KOPT-K1 (cell line): ENCODE measurements around the gene RAET1L.
A peak's percentile ranks its signal among the peaks of the same experiment; 100 is the strongest.
"Not testable (repeated sequence)": the region's sequence is repeated elsewhere in the genome, so short reads cannot be mapped to it uniquely, and the experiment has no call there.

Experiments
- H3K27ac ChIP-seq: fragments of 200-600 bp; sonication (generic); 2 replicates; pipeline ENCODE4 v1.5.1; 2016; ENCODE audit warnings: antibody characterized with exemption, mild to moderate bottlenecking, low read depth, low read length; ENCODE audit not compliant: poor library complexity, severe bottlenecking
- H3K36me3 ChIP-seq: fragments of 200-600 bp; sonication (generic); 2 replicates; pipeline ENCODE4 v1.5.1; 2017; ENCODE audit warnings: antibody characterized with exemption, mild to moderate bottlenecking, low read length, moderate library complexity; ENCODE audit not compliant: insufficient read depth
- H3K9me3 ChIP-seq: fragments of 200-600 bp; sonication (generic); 2 replicates; pipeline ENCODE4 v1.5.1; 2017; ENCODE audit warnings: antibody characterized with exemption, low read length, mild to moderate bottlenecking; ENCODE audit not compliant: insufficient read depth, poor library complexity, severe bottlenecking

The RAET1L gene

GRCh38 chr6:150013785-150014622 lies 11.3 kb downstream of the RAET1L start:
- not testable (repeated sequence) for H3K36me3 ChIP-seq, H3K27ac ChIP-seq

GRCh38 chr6:150012846-150013784 lies 12.2 kb downstream of the RAET1L start:
- H3K9me3 ChIP-seq, H3K27ac ChIP-seq, H3K36me3 ChIP-seq: not testable (repeated sequence)

More at GRCh38 chr6:150013785-150014622, 11.3 kb downstream of the RAET1L start:
- H3K9me3 ChIP-seq, result not testable (repeated sequence)

GRCh38 chr6:150008588-150008987 lies 16.7 kb downstream of the RAET1L start:
- Histone ChIP-seq H3K36me3 (no peaks in the 10 kb centered on the region), H3K27ac (no peak overlapping the region), H3K9me3 (no peaks in the 10 kb centered on the region)

- H3K9me3 ChIP-seq, result no peaks in the 10 kb centered on the region
- peaks cover 8% of the 10 kb centered on the region; the same call in 1 of the 2 replicates for H3K36me3 ChIP-seq
- no peak overlapping the region for H3K27ac ChIP-seq
Measured at GRCh38 chr6:150006961-150007464, 18.3 kb downstream of the RAET1L start.

GRCh38 chr6:150005761-150006651 lies 19.3 kb downstream of the RAET1L start:
- H3K36me3 ChIP-seq, result peaks cover 9% of the 10 kb centered on the region
- H3K27ac ChIP-seq, result peak overlapping the region; percentile 63
- H3K9me3 ChIP-seq, result no peaks in the 10 kb centered on the region

DNA sequence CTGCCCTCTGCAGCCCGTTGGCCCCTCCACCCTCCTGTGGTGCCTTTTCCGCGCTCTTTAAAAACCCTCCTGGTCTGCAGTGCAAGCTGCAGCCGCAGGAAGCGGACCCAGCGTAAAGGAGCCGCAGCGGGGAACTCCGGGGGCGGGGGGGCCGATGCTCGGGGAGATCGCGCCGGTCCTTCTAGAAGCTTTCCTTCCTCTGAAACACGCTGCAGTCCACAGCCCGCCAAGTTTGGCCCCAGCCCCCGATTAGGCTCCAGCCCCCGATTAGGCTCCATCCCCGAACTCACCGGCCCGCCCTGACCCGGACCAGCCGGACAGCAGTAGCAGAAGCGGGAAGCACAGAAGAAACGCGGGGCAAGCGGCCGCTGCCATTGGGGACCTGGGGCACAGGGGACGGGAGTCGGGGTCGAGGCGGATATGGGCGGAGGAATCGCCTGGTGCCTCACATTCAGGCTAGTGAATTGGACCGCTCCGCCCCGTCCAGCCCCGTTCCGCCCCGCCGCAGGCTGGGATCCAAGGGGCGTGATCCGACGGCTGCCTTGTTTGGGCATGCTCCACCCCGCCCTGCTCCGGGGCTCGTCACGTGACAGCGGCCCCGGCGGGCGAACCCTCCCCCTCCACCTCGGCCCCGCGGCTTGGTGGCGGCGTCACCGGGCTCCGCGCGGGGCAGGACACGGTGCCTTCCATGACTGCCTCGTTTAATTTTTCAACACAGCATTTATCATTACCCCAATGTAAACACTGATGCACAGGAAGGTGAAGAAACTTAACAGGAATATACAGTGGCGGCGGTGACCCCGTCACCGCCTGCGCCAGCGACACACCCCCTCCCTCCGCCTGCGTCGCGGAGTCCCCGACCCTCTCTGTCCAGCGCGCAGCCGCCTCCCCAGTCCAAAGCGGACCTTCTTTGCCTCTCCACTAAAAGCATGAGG lies 20.3 kb downstream of the RAET1L start:
- Histone ChIP-seq H3K36me3 (peaks cover 19% of the 10 kb centered on the region), H3K9me3 (no peaks in the 10 kb centered on the region), H3K27ac (peak overlapping the region; percentile 63)

GRCh38 chr6:150004101-150004782 lies 21.1 kb downstream of the RAET1L start:
- H3K9me3 ChIP-seq, result no peaks in the 10 kb centered on the region
- peak overlapping the region; percentile 63 for H3K27ac ChIP-seq
- peaks cover 25% of the 10 kb centered on the region for H3K36me3 ChIP-seq

DNA sequence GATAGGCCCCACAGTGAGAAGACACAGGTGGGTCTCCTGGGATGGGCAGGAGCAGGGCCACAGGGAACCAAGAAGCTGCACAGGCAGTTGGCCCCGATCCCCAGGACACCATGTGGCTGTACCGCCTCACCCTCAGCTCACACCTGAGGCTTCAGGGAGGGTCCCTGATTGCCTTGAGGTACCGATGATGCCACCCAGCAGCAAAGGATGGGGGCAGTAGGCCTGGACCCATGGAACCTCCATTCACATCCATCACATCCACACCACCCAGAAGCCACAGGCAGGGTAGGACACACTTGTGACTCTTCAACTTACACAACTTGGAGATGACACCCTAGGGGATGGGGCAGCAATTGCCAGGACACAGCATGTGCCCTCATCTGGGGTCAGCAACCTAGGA lies 21.7 kb downstream of the RAET1L start:
- not testable (repeated sequence) for H3K27ac ChIP-seq, H3K9me3 ChIP-seq
- peaks cover 25% of the 10 kb centered on the region for H3K36me3 ChIP-seq

DNA sequence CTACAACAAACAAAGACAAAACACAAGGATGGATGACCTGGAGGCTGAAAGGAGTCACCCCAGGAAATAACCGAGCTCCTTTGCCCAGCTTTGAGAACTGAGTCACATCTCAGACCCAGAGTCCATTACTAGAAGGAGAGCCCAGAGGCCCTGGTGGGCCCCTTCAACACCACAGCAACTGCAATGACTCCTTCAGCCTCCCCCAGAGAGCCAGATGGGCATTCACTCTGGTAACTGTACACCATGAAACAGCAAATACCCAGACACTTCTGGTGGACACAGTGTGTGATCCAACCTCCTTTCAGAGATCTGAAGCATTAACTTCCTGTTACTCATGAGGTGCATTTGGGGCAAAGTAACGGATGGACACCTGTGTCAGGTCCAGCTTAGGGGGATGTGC lies 22.6 kb downstream of the RAET1L start:
- H3K36me3 ChIP-seq, result peaks cover 30% of the 10 kb centered on the region
- no peaks in the 10 kb centered on the region for H3K9me3 ChIP-seq
- no peak overlapping the region for H3K27ac ChIP-seq

DNA sequence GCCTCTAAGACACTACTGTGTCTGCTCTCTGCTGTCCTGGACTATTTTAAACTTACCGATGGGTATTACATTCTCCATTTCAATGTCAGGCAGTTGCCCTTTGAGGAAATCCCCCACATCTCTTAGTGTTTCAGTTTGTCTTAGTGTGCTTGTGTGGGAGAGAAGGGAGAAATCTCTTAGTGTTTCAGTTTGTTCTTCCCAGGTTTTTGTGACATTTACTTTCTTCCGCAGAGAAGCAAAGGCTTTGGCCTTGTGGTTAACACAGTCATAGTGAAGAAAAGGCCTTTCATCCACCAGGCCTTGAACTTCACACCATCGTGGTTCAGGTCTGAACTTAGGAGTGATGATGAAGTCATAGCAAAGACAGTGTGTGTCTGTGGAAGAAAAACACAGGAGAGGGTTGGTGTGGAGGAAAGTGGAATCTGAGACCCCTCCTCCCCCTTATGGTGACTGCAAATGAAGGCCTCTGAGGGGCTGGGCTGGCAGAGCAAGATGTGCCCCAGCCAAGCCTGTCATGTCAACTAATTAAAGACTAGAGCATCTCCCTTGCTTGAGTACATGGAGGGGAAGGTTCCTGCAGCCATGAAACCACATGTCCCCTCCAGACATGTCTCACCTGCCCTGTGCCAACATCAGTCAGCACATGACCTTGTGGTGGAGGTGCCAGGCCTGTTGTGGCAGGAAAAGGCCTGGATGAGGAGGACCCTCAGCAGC lies 23.9 kb downstream of the RAET1L start:
- Histone ChIP-seq H3K36me3 (peaks cover 43% of the 10 kb centered on the region), H3K9me3 (no peaks in the 10 kb centered on the region), H3K27ac (peak overlapping the region; percentile 25)

DNA sequence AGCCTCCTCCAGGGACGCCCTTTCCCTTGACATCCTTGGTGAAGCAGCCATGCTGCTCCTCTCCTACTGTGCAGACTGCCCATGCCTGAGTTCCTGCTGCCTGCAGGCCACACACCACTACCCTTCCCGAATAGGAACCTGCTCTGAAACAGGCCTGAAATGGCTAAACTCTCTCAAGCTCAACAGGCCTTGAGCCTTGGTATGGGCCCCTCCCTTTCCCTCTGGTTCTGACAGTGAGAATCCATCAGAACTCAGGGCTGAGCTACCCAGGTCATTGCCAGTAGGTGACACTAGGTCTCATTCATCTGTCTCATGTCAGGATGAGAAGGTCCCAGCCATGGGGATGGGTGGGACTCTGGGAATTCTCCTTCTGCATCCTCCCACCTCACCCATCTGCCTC lies 25.7 kb downstream of the RAET1L start:
- no peak overlapping the region for H3K27ac ChIP-seq
- peaks cover 52% of the 10 kb centered on the region for H3K36me3 ChIP-seq
- H3K9me3 ChIP-seq, result no peaks in the 10 kb centered on the region

DNA sequence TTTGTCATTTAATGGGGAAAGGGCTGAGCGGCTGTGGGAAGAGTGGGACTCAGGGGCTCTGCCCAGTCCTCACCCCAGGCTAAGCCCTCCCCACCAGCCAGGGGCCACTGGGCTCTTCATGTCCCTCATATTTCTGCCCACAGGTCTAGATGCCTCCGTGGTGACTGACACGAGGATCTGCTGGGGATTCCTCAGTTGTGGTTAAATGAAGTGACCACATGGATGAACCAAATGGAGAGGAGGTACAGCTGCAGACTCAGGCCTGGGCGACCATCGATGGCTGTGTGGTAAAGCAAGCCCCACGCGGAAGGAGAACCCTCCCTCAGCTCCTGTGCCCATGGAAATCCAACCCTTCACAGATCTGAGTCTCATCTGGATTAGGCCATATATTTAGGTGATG lies 29.4 kb downstream of the RAET1L start:
- no peak overlapping the region for H3K27ac ChIP-seq
- H3K9me3 ChIP-seq, result no peaks in the 10 kb centered on the region
- H3K36me3 ChIP-seq, result peaks cover 43% of the 10 kb centered on the region
